Measurements from ENCODE around the gene ZNF432. TPM values are rescaled to one million over a fixed set of nuclear protein-coding genes. Genes with fewer than 3 reads are reported as not detected.
A peak's percentile ranks its signal among the peaks of the same experiment; 100 is the strongest.

The ZNF432 gene
- total RNA-seq, 2 experiments from 2014 or later, result 15.6 to 16.0 TPM

DNA sequence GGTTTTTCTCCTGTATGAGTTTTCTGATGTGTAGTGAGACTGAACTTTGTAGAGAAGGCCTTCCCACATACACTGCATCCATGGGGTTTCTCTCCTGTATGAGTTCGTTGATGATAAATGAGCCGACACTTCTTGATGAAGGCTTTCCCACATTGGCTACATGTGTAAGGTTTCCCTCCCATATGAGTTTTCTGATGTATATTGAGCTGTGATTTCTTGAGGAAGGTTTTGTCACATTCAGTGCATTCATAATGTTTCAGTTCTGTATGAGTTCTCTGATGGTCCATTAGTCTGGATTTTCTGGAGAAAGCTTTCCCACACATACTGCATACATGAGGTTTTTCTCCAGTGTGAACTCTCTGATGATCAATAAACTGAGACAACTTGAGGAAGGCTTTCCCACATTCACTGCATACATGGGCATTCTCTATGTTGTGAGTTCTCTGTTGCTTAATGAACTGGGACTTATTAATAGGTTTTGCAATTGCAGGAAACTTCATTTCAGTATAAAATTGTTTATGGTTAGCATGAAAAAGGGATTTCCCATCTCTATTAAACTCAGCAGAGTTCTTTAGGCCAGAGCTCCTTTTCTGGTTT, 54.5 kb downstream of the ZNF432 start:
- H3K27ac Mint-ChIP-seq, result no peak overlapping the region
- no peak for DNase-seq
- ATAC-seq, result no peak
- no peak overlapping the region for H3K4me3 Mint-ChIP-seq
- POLR2A ChIA-PET, result no interaction called here
- H3K36me3 Mint-ChIP-seq (ENCODE audit: low read depth), result peaks cover 77% of the 10 kb centered on the region
- no peaks in the 10 kb centered on the region for H3K4me1 Mint-ChIP-seq (ENCODE audit: low read depth)
- CTCF ChIA-PET, result no interaction called here
- H3K9me3 Mint-ChIP-seq (ENCODE audit: insufficient read depth), result peaks cover 72% of the 10 kb centered on the region
- no peaks in the 10 kb centered on the region for H3K27me3 Mint-ChIP-seq (ENCODE audit: low read depth)

DNA sequence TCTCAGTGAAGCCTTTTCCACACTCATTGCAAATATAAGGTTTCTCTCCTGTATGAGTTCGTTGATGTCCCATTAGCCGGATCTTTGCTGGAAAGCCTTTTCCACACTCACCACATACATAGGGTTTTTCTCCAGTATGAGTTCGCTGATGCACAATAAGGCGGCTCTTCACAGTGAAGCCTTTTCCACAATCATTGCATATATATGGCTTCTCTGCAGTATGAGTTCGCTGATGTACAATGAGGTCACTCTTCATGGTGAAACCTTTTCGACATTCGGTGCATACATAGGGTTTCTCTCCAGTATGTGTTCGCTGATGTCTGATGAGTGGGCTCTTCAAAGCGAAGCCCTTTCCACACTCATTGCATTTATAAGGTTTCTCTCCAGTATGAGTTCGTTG, 55.2 kb downstream of the ZNF432 start:
- H3K27me3 Mint-ChIP-seq (ENCODE audit: low read depth), result no peaks in the 10 kb centered on the region
- H3K4me3 Mint-ChIP-seq, result no peak overlapping the region
- ChIA-PET CTCF (no interaction called here), POLR2A (no interaction called here)
- ATAC-seq (no peak), DNase-seq (no peak)
- H3K9me3 Mint-ChIP-seq (ENCODE audit: insufficient read depth), result peaks cover 77% of the 10 kb centered on the region
- H3K4me1 Mint-ChIP-seq (ENCODE audit: low read depth), result no peaks in the 10 kb centered on the region
- H3K36me3 Mint-ChIP-seq (ENCODE audit: low read depth), result peaks cover 77% of the 10 kb centered on the region
- H3K27ac Mint-ChIP-seq, result no peak overlapping the region

DNA sequence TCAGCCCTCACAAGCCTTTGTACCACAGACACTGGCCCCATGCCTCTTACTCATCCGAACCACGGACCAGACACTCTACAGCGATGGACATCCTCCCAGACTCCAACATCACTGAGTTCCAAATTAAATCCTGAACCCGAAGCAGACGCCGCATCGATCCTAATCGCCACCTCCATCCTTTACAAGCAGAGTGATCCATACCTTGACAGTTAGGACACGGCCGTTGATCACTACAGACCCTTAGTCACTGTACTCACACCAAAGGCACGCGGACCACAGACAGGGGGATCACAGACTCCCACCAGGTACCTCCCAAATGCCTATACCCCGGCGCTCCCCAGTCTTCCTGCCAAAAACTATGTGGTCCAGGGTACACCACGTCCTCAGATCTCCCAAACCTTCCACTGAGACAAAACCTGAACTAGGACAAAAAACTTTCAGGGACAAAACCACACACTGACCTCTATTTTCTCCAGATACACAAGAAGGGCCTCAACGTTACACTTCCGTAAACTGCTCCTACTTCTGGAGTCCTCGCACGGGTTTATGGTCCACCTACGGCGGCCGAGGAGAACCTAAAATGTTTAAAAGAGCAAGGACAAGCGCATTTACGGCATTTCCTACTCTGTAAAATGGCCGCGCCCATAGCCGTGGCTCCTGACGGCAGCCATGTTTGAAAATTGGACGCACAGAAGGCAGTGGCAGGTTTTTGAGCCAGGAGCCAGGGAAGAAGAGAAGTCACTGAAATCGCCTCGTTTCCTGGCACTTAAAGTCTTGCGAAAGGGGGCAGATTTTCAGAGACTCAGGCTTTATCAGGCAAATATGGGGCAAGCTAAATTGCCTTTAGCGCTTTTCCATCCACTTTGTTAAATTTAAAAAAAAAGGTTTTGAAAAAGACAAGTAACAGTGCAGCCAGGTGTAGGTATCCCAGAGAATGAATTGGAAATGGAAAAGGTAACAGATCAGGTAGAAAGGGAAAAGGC, 62.0 kb downstream of the ZNF432 start, which contains the start of gene ZNF350:
Gene ZNF350, minus strand, starts transcription at position 532 of the 983 bp plus-strand sequence. CDS start 12,480 bp downstream, outside the sequence.
- H3K36me3 Mint-ChIP-seq (ENCODE audit: low read depth), result peaks cover 58% of the 10 kb centered on the region
- H3K27me3 Mint-ChIP-seq (ENCODE audit: low read depth), result no peaks in the 10 kb centered on the region
- ChIA-PET POLR2A (interaction anchor here (1.6 kb wide), 1 partner anchor 21 kb away, joined by 5 read pairs; the partner anchor contains the start of gene ZNF615), CTCF (no interaction called here)
- ATAC-seq, result peak; percentile 98
- H3K4me3 Mint-ChIP-seq, result peak within 1 kb of the TSS; percentile 94
- peak within 1 kb of the TSS; percentile 94 for H3K27ac Mint-ChIP-seq
- H3K4me1 Mint-ChIP-seq (ENCODE audit: low read depth), result peaks cover 14% of the 10 kb centered on the region
- H3K9me3 Mint-ChIP-seq (ENCODE audit: insufficient read depth), result peaks cover 49% of the 10 kb centered on the region
- DNase-seq, result peak; percentile 95

DNA sequence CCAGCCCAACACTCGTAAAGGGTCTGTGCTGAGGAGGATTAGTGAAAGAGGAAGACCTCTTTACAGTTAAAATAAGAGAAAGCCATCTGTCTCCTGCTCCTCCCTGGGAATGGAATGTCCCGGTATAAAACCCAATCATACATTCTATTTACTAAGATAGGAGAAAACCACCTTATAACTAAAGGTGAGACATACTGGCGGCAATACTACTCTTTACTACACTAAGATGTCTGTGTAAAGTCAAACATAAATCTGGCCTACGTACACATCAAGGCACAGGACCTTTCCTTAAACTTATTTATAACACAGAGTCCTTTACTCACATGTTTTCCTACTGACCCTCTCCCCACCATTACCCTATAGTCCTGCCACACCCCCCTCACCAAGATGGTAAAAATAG, 65.3 kb downstream of the ZNF432 start:
- peaks cover 74% of the 10 kb centered on the region for H3K36me3 Mint-ChIP-seq (ENCODE audit: low read depth)
- H3K9me3 Mint-ChIP-seq (ENCODE audit: insufficient read depth), result peaks cover 62% of the 10 kb centered on the region
- no peak for ATAC-seq
- no peak overlapping the region for H3K27ac Mint-ChIP-seq
- POLR2A ChIA-PET, result no interaction called here
- CTCF ChIA-PET, result no interaction called here
- DNase-seq, result no peak
- H3K4me3 Mint-ChIP-seq, result no peak overlapping the region
- peaks cover 22% of the 10 kb centered on the region for H3K4me1 Mint-ChIP-seq (ENCODE audit: low read depth)
- no peaks in the 10 kb centered on the region for H3K27me3 Mint-ChIP-seq (ENCODE audit: low read depth)

Other genes starting within 250 kb of the ZNF432 start
- gene ZNF577, start 160.9 kb downstream of the ZNF432 start, total RNA-seq, result 1 to 10 TPM; 6.0 to 7.6 TPM
- gene ZNF649, start 143.8 kb downstream of the ZNF432 start, total RNA-seq, result 10 to 100 TPM; 10.9 to 11.2 TPM
- gene ZNF613, start 121.4 kb downstream of the ZNF432 start, total RNA-seq, result 1 to 10 TPM; 6.3 to 8.2 TPM
- gene ZNF350, start 62.0 kb downstream of the ZNF432 start, total RNA-seq, result 10 to 100 TPM; 11.8 to 13.7 TPM
- gene ZNF615, start 40.6 kb downstream of the ZNF432 start, total RNA-seq, result 1 to 10 TPM; 7.8 to 8.6 TPM
- gene ZNF614, start 20.5 kb downstream of the ZNF432 start, total RNA-seq, result 10 to 100 TPM in 1 of 2 experiments, 1 to 10 TPM in 1; 9.8 to 11.7 TPM
- gene ZNF841, start 46.9 kb upstream of the ZNF432 start, total RNA-seq, result 10 to 100 TPM; 26.2 to 28.0 TPM
- 1 to 10 TPM; 6.2 to 8.4 TPM for gene ZNF616, start 91.1 kb upstream of the ZNF432 start, total RNA-seq
- gene ZNF836, start 122.8 kb upstream of the ZNF432 start, total RNA-seq, result 10 to 100 TPM; 15.5 to 18.7 TPM
- gene PPP2R1A, start 141.2 kb upstream of the ZNF432 start, total RNA-seq, result 100 to 1,000 TPM; 223 to 225 TPM
- gene ZNF766, start 220.7 kb upstream of the ZNF432 start, total RNA-seq, result 10 to 100 TPM; 18.9 to 23.7 TPM
- 10 to 100 TPM; 15.2 to 15.7 TPM for gene ZNF480, start 248.3 kb upstream of the ZNF432 start, total RNA-seq